Subcutaneous abdominal adipose tissue (tissue), 5 donors: ENCODE results near the gene CATSPERB.
"Not testable (repeated sequence)": the region's sequence is repeated elsewhere in the genome, so short reads cannot be mapped to it uniquely, and the experiment has no call there.

Experiments used
- H3K27ac ChIP-seq: one replicate; pipeline ENCODE4 v1.7.0; 2013; ENCODE audit warnings: low read depth, mild to moderate bottlenecking, inconsistent platforms, low read length, moderate library complexity
- H3K27me3 ChIP-seq, 5 donors: one replicate each; pipeline ENCODE4 v1.7.0; 2013; ENCODE audit warnings: low read length in 5 of 5, inconsistent platforms in 1 of 5; ENCODE audit not compliant: control insufficient read depth in 5 of 5, insufficient read depth in 4 of 5
- H3K36me3 ChIP-seq, 5 donors: one replicate each; pipeline ENCODE4 v1.7.0; 2013; ENCODE audit warnings: low read length in 5 of 5; ENCODE audit not compliant: control insufficient read depth in 5 of 5, insufficient read depth in 5 of 5
- H3K4me1 ChIP-seq, 5 donors: one replicate each; pipeline ENCODE4 v1.7.0; 2013; ENCODE audit warnings: low read length in 5 of 5, mild to moderate bottlenecking in 3 of 5, moderate library complexity in 1 of 5; ENCODE audit not compliant: control insufficient read depth in 5 of 5, insufficient read depth in 5 of 5
- H3K4me3 ChIP-seq, 5 donors: one replicate each; pipeline ENCODE4 v1.7.0; 2013; ENCODE audit warnings: low read length in 5 of 5, low read depth in 1 of 5
- H3K9ac ChIP-seq, 5 donors: one replicate each; pipeline ENCODE4 v1.7.0; 2013; ENCODE audit warnings: low read length in 5 of 5, mild to moderate bottlenecking in 4 of 5, moderate library complexity in 3 of 5
- H3K9me3 ChIP-seq, 5 donors: one replicate each; pipeline ENCODE4 v1.7.0; 2013; ENCODE audit warnings: low read length in 5 of 5; ENCODE audit not compliant: control insufficient read depth in 5 of 5
- donor health status: healthy.
- donor health status: healthy.
- donor health status: healthy.
- donor health status: healthy.
- donor health status: healthy.

The CATSPERB gene

DNA sequence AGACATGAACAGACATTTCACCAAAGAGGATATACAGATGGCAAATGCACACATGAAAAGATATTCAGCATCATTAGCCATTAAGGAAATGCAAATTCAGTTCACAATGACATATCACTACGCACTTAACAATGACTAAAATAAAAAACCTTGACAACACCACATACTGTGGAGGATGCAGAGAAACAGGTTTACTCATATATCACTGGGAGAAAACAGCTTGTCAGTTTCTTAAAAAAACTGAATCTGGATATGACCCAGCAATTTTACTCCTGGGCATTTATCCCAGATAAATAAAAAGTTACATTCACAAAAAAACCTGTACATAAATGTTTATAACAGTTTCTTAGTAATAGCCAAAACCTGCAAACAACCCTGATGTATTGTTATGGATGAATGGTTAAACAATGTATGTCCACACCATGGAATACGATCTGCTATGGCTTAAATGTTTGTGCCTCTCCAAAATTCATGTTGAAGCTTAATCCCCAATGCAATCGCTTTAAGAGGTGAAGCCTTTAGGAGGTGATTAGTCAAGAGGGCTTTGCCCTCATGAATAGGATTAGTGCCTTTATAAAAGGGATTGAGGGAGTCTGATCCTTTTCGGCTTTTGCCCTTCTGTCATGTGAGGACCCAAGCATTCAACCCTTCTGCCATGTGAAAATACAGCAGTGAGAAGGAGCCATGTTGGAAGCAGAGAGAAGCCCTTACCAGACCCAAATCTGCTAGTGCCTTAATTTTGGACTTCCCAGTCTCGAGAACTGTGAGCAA lies 185.8 kb downstream of the CATSPERB start:
- H3K27ac ChIP-seq: no peak overlapping the region
- no peak overlapping the region for H3K4me3 ChIP-seq
- no peaks in the 10 kb centered on the region for H3K27me3 ChIP-seq
- no peak overlapping the region for H3K9ac ChIP-seq
- no peaks in the 10 kb centered on the region for H3K36me3 ChIP-seq
- H3K9me3 ChIP-seq: peaks cover 0 to 4% (median 0%) of the 10 kb centered on the region in 5 donors
- H3K4me1 ChIP-seq: no peaks in the 10 kb centered on the region

DNA sequence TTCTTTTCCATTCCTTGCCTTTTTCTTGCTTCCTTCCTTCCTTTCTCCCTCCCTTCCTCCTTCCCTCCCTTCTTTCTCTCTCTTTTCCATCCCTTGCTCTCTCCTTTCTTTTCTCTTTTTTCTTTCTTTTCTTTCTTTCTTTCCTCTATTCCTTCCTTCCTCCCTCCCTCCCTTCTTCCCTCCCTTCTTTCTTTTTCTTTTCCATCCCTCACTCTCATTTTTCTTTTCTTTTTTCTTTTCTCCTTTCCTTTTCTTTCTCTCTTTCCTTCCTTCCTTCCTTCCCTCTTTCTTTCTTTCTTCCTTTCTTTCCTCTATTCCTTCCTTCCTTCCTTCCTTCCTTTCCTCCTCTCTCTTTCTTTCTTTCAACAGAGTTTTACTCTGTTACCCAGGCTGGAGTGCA lies 186.7 kb downstream of the CATSPERB start:
- Histone ChIP-seq H3K9ac (no peak overlapping the region), H3K36me3 (no peaks in the 10 kb centered on the region), H3K4me3 (no peak overlapping the region), H3K4me1 (no peaks in the 10 kb centered on the region), H3K9me3 (peaks cover 0 to 7% (median 0%) of the 10 kb centered on the region in 5 donors), H3K27ac (no peak overlapping the region), H3K27me3 (no peaks in the 10 kb centered on the region)

DNA sequence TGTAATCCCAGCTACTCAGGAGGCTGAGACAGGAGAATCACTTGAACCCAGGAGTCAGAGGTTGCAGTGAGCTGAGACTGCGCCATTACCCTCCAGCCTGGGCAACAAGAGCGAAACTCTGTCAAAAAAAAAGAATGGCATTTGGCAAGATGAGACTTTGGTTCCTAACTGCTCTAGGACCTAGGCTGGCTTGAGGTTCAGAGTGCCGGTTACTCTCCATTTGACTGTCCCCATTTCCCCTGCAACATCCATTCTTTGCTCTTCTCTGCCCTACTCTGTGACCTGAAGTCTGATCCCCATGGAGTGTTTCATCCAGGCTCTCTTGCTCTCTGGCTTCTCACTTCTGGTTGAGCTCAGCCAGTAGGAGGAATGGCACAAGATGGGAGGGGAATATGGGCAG lies 195.6 kb downstream of the CATSPERB start:
- no peaks in the 10 kb centered on the region for H3K36me3 ChIP-seq
- peaks cover 0 to 10% (median 5%) of the 10 kb centered on the region in 5 donors for H3K9me3 ChIP-seq
- no peak overlapping the region for H3K4me3 ChIP-seq
- H3K27ac ChIP-seq: no peak overlapping the region
- no peaks in the 10 kb centered on the region for H3K27me3 ChIP-seq
- H3K4me1 ChIP-seq: no peaks in the 10 kb centered on the region
- no peak overlapping the region for H3K9ac ChIP-seq

DNA sequence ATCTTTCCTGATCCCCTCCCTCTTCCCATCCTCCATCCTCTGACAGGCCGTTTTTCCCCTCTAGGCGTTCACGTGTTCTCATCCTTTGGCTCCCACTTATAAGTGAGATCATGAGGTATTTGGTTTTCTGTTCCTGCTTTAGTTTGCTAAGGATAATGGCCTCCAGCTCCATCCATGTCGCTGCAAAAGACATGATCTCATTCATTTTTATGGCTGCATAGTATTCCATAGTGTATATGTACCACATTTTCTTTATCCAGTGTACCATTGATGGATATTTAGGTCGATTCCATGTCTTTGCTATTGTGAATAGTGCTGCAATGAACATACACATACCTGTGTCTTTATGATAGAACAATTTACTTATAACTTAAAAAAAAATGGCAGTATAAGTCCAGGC lies 197.8 kb downstream of the CATSPERB start:
- H3K9me3 ChIP-seq, H3K36me3 ChIP-seq, H3K4me3 ChIP-seq, H3K27ac ChIP-seq, H3K4me1 ChIP-seq, H3K27me3 ChIP-seq, H3K9ac ChIP-seq: not testable (repeated sequence)

DNA sequence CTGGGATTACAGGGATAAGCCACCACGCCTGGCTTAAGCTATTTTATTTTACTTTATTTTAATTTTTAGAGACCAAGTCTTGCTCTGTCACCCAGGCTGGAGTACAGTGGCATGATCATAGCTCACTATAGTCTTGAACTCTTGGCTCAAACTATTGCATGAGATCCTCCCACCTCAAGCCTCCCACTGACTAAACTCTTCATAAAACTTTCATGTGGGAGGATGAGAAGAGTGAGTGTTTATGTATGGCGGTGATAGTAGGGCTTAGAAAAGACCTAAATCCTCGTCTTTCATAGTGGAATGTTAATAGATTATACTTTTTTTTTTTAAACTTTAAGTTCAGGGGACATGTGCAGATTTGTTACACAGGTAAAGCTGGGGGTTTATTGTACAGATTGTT lies 198.3 kb downstream of the CATSPERB start:
- Histone ChIP-seq H3K27me3 (no peaks in the 10 kb centered on the region), H3K27ac (no peak overlapping the region), H3K36me3 (no peaks in the 10 kb centered on the region), H3K9me3 (no peaks in the 10 kb centered on the region), H3K4me1 (no peaks in the 10 kb centered on the region), H3K9ac (no peak overlapping the region), H3K4me3 (no peak overlapping the region)
